Neuron (in vitro differentiated cells): Measurements from ENCODE around the gene NOL4L.

Source experiments
- H2AFZ ChIP-seq: one replicate; pipeline ENCODE4 v1.6.1; 2013; ENCODE audit warnings: low read depth, mild to moderate bottlenecking, inconsistent platforms, low read length, moderate library complexity
- H3K27me3 ChIP-seq: one replicate; pipeline ENCODE4 v1.6.1; 2013; ENCODE audit warnings: low read length; ENCODE audit not compliant: insufficient read depth
- H3K36me3 ChIP-seq: one replicate; pipeline ENCODE4 v1.6.1; 2013; ENCODE audit warnings: low read length; ENCODE audit not compliant: insufficient read depth
- H3K4me1 ChIP-seq: one replicate; pipeline ENCODE4 v1.6.1; 2013; ENCODE audit warnings: low read length; ENCODE audit not compliant: insufficient read depth
- H3K4me3 ChIP-seq: 2 replicates; pipeline ENCODE4 v1.5.1; 2013; ENCODE audit warnings: mild to moderate bottlenecking, low read length, moderate library complexity
- H3K9me3 ChIP-seq: one replicate; pipeline ENCODE4 v1.6.1; 2013; ENCODE audit warnings: low read length

The NOL4L gene

DNA sequence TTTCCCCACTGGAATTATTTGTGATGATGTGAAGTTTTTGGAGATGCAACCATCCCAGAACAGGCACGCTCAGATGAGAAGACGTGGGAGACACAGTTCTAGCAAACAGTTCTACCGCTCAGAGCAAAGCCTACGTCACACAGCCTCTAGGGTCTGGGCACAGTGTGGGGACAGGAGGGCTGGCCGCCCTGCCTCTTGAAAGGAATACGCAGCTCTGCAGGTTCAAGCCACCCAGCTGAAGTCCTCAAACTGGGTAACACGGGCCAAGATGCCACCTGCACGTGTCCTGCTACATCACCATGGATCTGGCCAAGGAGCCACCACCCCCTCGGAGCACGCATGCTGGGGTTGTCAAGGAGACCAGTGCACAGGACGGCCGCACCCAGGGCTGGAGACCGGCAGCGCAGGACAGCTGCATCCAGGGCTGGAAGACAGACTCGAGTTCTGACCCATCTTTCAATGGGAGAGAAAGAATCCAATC is 75.0 kb downstream of the NOL4L start:
- Histone ChIP-seq H3K4me1 (peaks cover 22% of the 10 kb centered on the region), H3K9me3 (no peaks in the 10 kb centered on the region), H3K36me3 (no peaks in the 10 kb centered on the region), H3K27me3 (no peaks in the 10 kb centered on the region), H3K4me3 (no peak overlapping the region), H2AFZ (no peak overlapping the region)

DNA sequence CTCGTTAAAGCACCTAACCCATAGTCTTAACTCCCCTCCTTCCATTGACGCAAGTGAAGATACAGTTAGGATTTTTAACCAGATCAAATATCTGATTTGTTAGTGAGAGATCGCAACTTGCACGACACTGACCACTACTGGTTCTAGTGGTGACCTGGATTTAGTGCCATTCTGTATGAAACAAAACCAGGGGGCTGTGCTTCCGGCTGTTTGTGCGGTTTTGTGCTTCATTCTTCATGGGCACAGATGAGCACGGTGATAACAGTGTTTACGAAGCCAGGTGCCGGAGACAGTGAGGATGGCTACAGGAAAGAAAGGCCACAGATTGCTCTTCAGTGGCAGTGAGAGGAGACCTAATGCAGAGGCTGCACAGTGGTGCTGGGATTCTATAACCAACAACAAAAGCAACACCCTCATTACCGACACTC is 75.5 kb downstream of the NOL4L start:
- Histone ChIP-seq H3K36me3 (no peaks in the 10 kb centered on the region), H3K4me3 (no peak overlapping the region), H3K4me1 (peaks cover 22% of the 10 kb centered on the region), H2AFZ (no peak overlapping the region), H3K9me3 (no peaks in the 10 kb centered on the region), H3K27me3 (no peaks in the 10 kb centered on the region)

- no peaks in the 10 kb centered on the region for H3K9me3 ChIP-seq
- H3K36me3 ChIP-seq = no peaks in the 10 kb centered on the region
- no peak overlapping the region for H3K4me3 ChIP-seq
- H2AFZ ChIP-seq = no peak overlapping the region
- no peaks in the 10 kb centered on the region for H3K27me3 ChIP-seq
- H3K4me1 ChIP-seq = peaks cover 22% of the 10 kb centered on the region
Observed at GRCh38 chr20:32508775-32509119, 76.4 kb downstream of the NOL4L start.

DNA sequence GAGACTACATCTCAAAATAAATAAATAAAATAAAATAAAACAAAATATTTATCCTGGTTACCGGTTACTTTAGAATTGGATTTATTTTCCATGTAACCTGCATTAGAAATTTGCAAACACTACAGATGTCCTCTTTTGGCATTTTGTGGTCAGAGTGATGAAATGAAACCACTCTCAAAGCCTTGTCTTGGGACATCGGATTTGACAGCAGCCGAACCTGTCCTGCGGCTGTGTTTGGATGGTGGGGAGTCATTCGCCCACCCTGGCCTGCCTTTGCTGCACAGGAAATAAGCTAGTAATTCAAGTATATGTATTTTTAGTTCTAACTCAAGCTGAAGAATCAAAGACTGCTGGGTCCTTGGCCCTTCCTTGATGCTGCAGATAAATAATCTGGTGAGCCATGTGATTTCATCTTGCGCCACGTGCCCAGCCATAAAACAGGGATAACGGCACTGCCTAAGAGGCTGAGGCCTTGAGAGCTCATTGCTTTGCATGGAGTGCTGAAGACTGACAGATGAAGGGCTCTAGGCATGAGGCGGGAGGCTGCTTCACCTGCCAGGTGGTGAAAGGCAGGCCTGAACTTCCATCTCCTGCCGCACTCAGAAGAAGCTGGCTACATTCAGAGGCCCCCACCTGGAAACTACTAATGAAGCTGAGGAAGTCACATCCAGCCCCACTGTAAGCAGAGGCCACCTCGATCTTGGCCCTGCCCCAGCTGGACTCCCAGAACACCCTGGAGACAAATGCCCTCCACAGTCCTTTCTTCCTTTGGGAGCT is 76.9 kb downstream of the NOL4L start:
- Histone ChIP-seq H3K36me3 (no peaks in the 10 kb centered on the region), H3K4me1 (peaks cover 22% of the 10 kb centered on the region), H3K27me3 (no peaks in the 10 kb centered on the region), H3K4me3 (no peak overlapping the region), H3K9me3 (no peaks in the 10 kb centered on the region), H2AFZ (no peak overlapping the region)

GRCh38 chr20:32506721-32507120 is 78.4 kb downstream of the NOL4L start:
- Histone ChIP-seq H2AFZ (no peak overlapping the region), H3K36me3 (no peaks in the 10 kb centered on the region), H3K4me3 (no peak overlapping the region), H3K4me1 (peaks cover 22% of the 10 kb centered on the region), H3K9me3 (no peaks in the 10 kb centered on the region), H3K27me3 (no peaks in the 10 kb centered on the region)

- Histone ChIP-seq H3K4me3 (no peak overlapping the region), H3K9me3 (no peaks in the 10 kb centered on the region), H3K4me1 (peaks cover 17% of the 10 kb centered on the region), H3K27me3 (no peaks in the 10 kb centered on the region), H2AFZ (no peak overlapping the region), H3K36me3 (no peaks in the 10 kb centered on the region)
Observed at GRCh38 chr20:32505723-32506473, 79.2 kb downstream of the NOL4L start.

GRCh38 chr20:32501709-32502108 is 83.4 kb downstream of the NOL4L start:
- Histone ChIP-seq H3K9me3 (no peaks in the 10 kb centered on the region), H3K4me1 (peaks cover 16% of the 10 kb centered on the region), H3K4me3 (no peak overlapping the region), H3K36me3 (no peaks in the 10 kb centered on the region), H3K27me3 (no peaks in the 10 kb centered on the region), H2AFZ (no peak overlapping the region)

DNA sequence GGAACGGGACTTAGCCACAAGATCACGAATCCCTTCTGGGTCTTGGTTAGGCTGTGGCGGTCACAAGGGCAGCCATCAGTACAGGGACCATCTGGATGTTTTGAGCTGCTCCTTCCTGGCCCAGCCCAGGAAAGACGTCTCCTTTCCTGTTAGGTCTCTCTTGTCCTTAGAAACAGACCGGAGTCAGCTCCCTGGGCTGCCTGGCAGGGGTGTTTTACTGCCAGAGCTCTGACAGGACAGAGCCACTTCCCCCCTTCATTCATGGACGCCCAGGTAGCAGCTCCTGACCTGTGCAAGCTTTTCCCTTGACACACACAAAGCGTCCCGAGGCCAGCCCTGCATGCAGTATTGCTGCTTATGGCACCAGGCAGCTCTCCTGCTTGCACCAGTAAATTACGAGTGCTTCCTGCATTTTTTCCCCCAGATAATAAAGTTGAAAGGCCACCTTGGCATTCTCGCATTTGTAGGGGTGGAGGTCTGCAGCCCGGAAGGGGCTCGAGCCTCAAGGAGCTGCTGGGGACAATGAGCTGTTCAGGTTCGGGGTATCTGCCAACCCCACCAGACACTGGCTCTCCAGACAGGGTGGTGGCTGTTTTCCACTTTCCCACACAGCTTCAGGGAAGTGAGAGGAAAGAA is 87.4 kb downstream of the NOL4L start:
- no peaks in the 10 kb centered on the region for H3K9me3 ChIP-seq
- no peak overlapping the region for H3K4me3 ChIP-seq
- no peaks in the 10 kb centered on the region for H3K27me3 ChIP-seq
- peaks cover 14% of the 10 kb centered on the region for H3K4me1 ChIP-seq
- no peaks in the 10 kb centered on the region for H3K36me3 ChIP-seq
- no peak overlapping the region for H2AFZ ChIP-seq

DNA sequence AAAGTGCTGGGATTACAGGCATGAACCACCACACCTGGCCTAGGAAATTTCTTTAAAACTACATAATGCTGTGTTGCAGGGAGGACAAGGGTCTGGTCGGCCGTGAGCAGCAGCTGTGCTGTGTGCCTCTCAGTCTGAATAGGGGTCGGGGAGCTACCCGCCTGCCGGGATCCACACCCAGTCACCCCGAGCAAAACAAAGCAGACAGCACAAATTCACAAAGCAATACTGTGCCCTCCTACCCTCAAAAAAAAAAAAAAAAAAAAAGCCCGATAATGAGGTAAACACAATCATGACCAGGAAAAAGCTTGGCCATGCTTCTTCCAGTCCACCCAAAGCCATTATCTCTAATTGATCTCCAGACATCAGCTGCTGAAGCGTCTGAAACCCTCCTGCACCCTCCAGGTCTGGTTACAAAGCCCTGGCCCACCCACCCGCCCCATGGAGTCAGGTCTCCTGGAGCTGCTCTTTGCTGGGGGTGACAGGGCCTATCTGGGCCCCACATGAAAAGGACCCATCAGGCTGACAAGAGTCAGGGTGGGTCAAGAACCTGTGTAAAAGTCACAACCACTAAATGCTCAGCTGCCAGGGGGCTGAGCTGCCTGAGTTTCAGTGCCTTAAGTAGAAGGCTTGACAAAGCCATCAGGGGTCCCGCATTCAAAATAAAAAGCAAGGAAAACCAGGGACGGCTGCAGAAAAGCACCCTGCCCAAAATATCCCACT is 88.2 kb downstream of the NOL4L start:
- Histone ChIP-seq H3K9me3 (no peaks in the 10 kb centered on the region), H3K36me3 (no peaks in the 10 kb centered on the region), H2AFZ (no peak overlapping the region), H3K4me3 (no peak overlapping the region), H3K27me3 (no peaks in the 10 kb centered on the region), H3K4me1 (peaks cover 14% of the 10 kb centered on the region)

GRCh38 chr20:32495949-32496348 is 89.2 kb downstream of the NOL4L start:
- H2AFZ ChIP-seq = no peak overlapping the region
- H3K27me3 ChIP-seq = no peaks in the 10 kb centered on the region
- no peaks in the 10 kb centered on the region for H3K9me3 ChIP-seq
- H3K36me3 ChIP-seq = no peaks in the 10 kb centered on the region
- peaks cover 14% of the 10 kb centered on the region for H3K4me1 ChIP-seq
- no peak overlapping the region for H3K4me3 ChIP-seq

- Histone ChIP-seq H3K4me1 (peaks cover 14% of the 10 kb centered on the region), H3K4me3 (no peak overlapping the region), H3K27me3 (no peaks in the 10 kb centered on the region), H3K9me3 (no peaks in the 10 kb centered on the region), H3K36me3 (no peaks in the 10 kb centered on the region), H2AFZ (no peak overlapping the region)
Observed at GRCh38 chr20:32495217-32495565, 89.9 kb downstream of the NOL4L start.

DNA sequence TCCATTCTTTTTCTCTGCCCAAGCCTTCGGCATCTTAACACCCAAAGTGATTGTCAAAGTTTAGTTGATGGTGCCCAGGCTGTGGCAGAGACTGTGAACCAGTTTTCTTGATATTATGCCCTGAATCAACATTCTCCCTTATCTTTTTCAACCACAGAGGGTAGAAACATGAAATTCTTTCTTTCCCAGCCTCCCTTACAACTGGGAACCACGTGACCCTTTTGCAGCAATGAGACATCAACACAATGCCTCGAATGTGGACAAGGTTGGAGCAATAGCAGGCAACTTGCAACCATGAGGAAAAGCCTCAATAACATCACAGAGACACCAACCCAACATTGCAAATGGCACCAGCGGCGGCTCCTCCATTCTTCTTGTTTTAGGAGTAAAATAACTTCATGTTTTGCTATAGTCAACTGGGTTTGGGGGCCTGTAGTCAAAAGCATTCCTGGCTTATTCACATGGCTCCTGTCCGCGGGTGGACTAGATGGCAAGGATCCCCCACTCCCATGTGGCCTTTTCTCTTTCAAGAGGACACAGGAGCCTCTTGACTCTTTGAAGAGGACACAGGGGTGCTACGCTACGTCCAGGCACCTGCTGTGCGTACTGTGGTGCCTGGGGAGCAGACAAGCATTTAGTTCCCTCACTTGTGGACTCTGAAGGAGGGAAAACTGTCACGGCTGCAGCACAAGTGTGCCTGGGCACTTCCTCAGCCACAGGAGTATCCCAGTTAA is 90.5 kb downstream of the NOL4L start:
- no peak overlapping the region for H2AFZ ChIP-seq
- no peaks in the 10 kb centered on the region for H3K36me3 ChIP-seq
- H3K9me3 ChIP-seq = no peaks in the 10 kb centered on the region
- H3K27me3 ChIP-seq = no peaks in the 10 kb centered on the region
- H3K4me1 ChIP-seq = peaks cover 14% of the 10 kb centered on the region
- no peak overlapping the region for H3K4me3 ChIP-seq
